NCI-H146 treated with DMSO at 0.1 percent for 48 hours (cell line): Measurements from ENCODE around the gene TEPSIN.

Source experiments
- DNase-seq: peaks from one replicate; lab custom pipeline; 2025; ENCODE audit not compliant: unreplicated experiment; lab: John Stamatoyannopoulos, UW

The TEPSIN gene

DNA sequence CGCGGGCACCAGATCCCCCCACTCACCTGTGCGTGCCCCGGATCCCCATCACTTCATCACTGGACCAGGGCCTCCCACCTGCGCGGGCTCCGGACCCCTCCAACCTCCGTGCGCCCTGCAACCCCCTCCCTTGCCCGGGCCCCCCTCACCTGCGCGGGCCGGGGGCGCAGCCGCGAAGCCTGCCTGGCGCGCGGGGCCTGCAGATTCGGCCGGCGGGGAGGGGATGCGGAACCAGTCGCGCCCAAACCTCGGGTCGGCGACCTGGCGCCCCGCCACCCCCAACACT, 16.3 kb downstream of the TEPSIN start:
- DNase-seq = no peak

DNA sequence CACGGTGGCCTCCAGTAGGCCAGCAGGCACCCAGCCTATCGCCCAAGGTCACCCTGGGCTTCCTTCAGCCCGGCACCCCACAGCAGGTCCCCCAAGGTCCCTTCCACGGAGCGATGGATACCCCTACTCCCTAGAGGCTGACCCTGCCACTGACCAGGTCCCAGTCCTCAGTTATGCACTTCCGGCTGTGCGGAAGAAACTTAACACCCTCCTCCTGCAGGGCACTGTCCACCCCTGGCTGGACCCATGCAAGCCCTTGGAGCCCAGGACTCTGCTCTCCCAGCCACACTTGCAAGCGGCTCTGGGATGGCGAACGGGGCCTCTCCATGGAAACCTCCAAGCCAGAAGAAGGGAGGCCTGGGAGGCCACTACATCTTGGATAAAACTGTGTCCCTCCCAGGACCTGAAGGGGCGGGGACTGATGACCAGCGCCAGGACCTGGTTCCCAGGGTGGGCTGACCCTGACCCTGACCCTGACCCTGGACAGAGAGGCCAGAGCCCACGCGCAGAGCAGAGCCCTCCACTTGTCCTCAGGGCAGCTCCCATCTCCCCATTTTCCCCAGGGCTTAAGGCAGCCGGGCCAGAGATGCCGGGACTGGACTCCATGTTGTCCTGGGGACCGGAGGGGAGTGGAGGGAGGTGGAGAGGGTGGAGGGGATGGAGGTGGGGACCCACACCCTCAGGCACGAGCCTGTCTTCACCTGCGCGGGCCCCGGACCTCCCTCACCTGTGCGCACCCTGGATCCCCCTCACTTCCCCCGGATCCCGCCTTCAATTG, 16.8 kb downstream of the TEPSIN start:
- DNase-seq = no peak

DNA sequence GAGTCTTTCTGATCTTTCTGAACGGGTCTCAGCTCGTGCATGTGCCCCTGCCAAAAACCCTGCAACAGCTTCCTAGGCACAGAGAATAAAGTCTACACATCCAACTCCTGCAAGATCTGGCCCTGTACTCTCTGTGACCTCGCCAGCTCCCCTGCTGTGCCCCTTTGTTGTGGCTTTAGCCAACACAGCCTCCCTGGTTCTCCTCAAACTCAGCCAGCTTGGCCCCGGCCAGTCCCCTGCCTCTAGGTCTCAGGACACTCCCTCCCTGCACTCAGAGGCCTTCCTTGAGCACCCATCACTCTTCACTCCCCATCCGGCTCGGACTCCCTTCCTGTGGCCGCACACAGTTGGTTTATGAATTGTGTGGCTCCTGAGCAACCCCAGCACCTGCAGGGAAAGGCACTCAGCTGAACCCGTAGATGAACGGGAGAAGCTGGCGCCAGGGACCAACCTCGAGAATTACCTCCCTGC, 17.4 kb downstream of the TEPSIN start:
- no peak for DNase-seq

DNA sequence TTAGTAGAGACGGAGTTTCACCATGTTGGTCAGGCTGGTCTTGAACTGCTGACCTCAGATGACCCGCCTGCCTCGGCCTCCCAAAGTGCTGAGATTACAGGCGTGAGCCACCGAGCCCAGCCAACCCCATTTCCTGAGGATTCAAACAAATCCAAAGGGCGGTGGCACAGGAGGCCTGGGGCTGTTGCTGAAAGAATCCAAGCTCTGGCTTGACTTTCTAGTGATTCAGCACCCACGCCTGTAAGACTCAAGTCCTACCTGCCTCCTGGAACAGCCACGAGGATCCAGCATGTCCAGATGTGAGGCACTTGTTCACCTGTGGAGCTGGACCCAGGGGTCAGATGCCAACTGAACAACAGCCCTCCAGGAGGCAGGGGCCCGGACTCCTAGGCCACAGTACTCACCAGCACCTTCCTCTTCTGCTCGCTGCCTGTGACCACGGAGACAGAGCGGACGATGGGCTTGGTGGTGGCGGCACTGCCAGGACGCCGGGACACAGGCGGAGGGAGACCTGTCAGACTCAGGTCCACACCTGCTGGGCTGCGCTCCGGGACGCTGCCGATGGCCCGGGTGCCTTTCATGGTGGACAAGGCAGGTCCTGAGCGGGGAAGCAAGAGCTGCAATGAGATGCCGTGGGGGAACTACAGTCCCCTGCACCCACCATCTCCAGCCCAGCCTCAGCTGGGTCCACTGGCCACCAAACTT, 19.2 kb downstream of the TEPSIN start:
- no peak for DNase-seq

DNA sequence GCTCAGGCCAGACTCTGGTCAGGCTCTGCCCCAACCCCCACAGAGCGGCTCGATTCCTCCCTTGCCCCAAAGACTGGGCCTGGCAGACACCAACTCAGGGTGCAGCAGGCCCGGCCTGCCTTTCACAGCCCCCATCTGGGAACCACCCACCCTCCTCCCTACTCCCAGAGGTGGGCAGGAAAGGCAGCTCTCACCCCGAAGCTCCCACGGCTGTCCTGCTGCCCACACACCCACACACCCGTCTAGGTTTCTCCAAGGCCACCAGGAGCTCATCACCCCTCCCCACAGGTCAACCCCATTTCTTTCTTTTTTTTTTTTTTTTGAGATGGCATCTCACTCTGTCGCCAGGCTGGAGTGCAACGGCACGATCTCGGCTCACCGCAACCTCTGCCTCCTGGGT, 19.9 kb downstream of the TEPSIN start:
- DNase-seq = no peak

DNA sequence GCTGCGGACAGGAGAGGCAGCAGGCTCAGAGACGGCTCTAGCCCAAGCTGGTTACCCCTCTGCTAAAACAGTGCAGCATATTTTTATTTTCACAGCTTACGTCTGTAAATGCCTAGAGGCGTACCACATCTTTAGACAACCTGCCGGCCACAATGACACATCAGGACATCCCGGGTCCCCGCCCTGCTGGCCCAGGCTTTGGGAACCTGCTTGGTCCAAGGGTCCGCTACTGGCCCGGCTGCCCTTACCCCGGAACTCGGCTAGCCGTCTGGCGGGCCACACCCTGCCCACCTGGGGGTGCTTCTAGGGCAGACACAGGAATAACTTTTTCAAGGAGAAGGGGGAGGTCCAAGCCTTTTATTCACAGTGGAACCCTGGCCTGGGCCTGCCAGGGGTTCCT, 20.4 kb downstream of the TEPSIN start:
- no peak for DNase-seq

DNA sequence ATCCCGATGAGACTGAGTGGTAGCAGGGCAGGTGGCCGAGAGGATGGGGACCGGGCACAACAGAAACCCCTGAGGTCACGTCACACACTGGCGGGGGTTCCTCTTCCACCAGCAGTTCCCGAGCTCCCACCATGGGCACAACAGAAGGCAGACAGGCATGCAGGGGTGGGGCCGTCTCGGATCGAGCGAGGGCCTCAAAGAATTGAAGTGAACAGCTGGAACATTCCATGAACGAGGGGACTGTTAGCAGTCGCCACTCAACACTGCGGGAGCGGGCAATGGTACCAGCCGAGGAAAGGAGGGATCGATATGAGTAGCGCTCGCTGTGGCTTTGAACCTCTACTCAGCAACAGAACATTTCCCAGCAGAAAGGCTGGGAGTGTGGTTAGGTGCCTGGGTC, 21.4 kb downstream of the TEPSIN start:
- DNase-seq = no peak

DNA sequence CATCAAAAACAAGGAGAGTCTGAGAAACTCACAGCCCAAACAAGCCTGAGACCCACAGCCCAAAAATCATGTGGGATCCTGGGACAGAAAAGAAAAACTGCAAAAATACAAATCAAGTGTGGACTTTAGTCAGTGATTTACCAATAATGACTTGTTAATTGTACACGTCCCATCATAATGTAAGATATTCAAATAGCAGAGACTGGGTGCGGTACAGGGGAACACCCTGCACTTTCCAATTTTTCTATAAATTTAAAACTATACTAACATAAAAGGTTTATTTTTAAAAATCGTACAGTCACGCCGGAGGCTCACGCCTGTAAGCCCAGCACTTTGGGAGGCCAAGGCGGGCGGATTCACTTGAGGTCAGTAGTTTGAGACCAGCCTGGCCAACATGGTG, 24.9 kb downstream of the TEPSIN start:
- no peak for DNase-seq

DNA sequence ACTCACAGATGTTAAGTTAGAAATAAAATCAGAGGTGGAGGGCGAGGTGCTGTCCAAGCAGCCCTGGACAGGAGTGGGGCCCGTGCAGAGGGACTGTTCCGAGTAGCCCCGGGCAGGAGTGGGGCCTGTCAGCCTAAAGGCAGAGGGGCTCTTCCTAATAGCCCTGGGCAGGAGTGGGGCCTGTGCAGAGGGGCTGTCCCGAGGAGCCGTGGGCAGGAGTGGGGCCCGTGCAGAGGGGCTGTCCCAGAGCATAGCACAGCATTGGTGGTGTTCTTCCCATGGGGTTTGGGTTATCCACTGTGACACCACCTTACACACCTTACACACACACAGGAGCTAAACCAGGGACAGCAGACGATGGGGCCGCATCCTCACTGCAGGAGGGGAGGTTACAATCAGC, 26.5 kb downstream of the TEPSIN start:
- DNase-seq = no peak

DNA sequence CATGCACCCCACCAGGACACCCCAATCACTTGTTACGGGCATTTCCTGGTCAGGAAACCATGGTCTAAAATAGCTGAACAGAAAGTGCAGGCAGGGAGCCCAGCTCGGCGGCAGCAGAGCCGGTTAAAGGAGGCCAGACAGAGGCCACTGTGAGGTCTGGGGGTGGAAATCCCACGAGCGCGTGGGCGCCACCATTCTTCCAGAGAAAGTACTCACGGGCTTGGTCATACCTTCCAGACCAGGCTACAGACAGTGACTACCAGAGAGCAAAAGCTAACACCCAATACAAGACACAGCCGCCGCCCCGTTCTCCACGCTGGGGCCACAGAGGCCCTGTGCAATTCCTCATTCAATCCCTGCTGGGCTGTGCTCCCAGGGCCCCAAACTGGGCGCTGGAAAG, 28.0 kb downstream of the TEPSIN start:
- DNase-seq = no peak

DNA sequence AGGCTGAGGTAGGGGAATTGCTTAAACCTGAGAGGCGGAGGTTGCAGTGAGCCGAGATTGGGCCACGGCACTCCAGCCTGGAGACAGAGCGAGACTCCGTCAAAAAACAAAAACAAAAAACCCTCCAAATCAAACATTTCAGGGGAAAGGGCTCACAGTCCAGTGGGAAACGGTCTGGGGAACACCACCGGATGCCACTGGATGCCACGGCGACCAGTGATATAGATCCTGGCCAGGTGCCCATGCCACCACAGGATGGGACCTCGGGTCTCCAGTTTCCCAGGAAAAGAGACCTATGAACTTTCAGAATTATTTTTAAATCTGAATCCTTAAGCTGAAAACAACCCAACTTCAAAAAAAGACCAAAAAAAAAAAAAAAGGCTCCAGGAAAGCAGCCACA, 28.4 kb downstream of the TEPSIN start:
- no peak for DNase-seq

DNA sequence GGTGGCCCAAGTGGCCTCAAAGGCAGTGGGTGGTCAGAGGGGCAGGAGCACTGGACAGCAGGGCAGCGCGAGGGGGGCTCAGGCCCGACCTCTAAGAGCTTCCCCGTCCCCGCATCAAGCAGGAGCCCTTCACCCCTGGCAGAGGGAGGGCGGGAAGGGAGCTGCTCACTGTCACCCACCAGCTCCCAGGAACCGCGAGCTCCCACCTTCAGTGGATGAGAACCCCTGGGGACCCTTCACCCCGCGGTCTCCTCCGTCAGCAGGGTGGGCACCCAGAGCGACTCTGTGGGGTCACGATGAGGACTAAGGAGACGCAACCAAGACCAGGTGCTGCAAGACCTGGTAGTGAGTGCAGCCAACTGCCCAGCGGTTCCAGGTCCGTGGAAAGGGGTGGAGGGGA, 29.7 kb downstream of the TEPSIN start:
- no peak for DNase-seq

DNA sequence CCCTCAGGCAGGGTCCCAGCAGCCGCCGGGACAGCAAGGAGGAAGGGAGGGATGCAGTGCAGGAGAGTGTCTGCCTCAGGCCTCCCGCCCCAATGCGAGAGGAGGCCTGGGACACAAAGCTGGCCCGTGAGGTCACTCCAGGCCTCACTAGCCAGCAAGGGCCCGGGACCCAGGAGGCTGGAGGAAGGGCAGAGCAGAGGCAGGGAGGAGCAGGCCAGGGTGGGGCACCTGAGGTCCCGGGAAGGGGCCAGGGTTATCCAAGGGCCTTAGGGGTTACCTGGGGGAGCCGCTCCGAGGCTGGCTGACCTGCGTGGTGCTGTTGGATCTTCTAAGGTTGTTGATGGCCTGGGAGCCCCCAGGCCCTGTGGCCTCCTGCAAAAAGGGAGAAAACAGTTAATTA, 30.2 kb downstream of the TEPSIN start:
- no peak for DNase-seq

DNA sequence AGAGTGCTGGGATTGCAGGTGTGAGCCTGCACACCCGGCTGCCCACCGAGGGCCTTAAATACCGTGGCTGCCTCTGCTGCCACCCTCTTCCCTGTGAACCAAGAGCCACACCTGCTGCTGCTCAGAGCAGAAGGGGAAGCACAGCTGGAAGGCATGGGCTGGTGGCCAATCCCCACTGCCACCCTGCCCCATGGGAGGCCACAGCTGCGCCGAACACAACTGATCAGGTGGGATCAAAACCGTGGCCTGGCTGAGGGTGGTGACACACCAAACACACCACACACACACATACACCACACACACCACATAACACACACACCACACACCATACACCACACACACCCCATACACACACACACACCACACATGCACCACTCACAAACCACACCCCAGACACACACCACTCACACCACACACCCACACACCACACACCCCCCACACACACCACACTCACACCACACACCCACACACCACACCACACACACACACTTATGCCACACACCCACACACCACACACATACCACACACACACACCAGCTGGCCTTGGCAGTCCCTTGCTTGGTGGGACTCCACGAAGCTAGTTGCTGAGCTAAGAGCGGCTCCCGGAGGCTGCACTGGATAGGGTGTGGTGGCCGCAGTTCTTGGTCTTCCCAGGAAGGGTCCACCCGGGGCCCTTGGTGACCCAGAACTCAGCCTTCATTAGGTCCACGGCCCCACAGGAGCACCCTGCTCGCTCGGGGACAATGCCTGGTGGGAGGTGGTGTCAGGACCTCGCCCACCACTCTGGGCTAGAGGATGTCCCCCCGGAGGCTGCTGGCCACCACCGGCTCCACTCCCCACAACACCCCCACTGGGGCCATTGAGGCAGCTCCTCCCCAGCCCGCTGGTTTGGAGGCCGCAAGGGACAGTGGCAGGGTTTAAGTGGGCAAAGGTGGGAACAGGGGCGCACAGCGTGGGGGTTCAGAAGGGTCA, 31.0 kb downstream of the TEPSIN start:
- DNase-seq = no peak

DNA sequence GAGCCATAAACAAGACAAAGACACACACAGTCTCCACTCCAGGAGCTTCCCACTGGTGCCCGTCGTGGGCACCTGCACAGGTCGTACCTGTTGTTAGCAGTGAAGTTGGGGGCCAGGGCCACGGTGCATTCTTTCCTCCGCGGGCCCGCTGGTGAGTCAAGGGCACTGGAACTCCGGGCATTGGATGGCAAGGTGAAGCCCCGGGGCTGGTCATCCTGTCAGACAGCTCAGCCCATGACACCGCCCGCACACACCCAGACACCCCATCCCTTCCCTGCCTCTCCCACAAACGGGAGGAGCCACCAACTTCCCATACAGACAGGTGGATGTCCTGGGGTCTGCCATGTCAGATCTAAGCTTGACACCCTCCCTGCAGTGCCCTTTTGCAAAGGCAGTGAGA, 32.2 kb downstream of the TEPSIN start:
- DNase-seq = no peak

DNA sequence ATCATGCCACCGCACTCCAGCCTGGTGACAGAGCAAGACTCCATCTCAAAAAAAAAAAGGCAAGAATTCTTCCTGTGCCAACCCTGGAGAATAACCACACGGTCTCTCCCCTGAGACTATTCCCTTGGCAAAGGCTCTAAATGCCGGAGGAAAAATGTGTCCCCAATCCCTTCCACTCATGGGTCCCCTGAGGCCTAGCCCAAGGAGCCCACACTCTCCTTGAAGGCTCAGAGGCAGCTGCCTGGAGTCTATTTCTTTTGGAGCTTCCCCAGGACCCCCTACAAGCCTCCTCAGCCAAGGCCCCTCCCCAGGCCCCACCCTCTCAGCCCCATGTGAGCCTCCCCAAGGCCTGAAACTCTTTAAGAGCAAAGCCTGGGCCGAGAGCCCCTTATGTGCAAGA, 32.7 kb downstream of the TEPSIN start:
- no peak for DNase-seq

DNA sequence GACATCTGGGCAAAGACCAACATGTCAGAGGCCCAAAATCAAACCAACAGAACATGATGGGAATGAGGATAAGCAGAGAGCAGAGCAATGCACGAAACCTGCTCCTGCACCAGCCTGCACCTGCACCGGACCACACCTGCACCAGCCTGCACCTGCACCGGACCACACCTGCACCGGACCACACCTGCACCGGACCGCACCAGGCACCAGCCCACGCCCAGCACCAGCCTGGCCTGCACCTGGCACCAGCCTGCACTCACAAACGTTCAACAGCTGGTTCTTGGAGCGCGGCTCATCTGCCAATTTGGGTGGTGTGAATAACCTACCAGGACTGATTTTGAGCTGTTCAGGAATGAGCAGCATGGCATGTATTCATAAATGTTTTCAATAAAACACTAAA, 34.3 kb downstream of the TEPSIN start:
- no peak for DNase-seq

DNA sequence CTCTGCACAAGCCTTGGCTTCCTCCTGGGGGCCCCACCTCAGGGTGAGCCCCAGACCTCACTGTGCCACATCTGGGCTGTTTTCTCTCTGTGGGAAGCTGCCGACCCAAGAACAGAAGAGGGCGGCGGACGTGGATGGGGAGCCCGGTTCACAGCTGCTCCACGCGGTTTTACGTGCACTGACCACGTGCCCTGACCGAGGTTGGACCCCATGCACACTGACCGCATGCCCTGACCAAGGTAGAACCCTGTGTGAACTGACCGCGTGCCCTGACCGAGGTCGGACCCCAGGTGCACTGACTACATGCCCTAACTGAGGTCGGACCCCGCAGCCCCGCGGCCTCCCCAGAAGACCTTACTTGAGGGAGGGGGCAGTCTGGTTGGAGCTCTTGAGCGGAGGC, 35.7 kb downstream of the TEPSIN start:
- no peak for DNase-seq

DNA sequence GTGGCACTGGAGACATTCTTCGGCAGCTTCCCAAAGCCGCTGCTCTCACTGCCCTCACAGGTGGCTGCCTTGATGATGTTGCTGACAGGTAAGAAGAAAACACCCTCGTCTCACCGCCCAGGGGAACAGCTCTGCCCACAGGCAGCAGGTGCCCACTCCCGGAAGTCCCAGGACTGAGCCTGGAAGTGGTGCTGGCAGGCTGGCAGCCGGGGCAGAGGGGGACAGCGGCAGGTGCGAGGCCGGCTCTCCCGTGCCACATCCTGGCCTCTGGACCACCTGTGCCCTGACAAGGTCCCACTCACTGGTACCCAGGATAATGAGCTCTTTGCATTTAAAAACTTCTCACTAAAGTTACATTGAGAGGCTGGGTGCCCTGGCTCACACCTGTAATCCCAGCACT, 36.5 kb downstream of the TEPSIN start:
- no peak for DNase-seq

DNA sequence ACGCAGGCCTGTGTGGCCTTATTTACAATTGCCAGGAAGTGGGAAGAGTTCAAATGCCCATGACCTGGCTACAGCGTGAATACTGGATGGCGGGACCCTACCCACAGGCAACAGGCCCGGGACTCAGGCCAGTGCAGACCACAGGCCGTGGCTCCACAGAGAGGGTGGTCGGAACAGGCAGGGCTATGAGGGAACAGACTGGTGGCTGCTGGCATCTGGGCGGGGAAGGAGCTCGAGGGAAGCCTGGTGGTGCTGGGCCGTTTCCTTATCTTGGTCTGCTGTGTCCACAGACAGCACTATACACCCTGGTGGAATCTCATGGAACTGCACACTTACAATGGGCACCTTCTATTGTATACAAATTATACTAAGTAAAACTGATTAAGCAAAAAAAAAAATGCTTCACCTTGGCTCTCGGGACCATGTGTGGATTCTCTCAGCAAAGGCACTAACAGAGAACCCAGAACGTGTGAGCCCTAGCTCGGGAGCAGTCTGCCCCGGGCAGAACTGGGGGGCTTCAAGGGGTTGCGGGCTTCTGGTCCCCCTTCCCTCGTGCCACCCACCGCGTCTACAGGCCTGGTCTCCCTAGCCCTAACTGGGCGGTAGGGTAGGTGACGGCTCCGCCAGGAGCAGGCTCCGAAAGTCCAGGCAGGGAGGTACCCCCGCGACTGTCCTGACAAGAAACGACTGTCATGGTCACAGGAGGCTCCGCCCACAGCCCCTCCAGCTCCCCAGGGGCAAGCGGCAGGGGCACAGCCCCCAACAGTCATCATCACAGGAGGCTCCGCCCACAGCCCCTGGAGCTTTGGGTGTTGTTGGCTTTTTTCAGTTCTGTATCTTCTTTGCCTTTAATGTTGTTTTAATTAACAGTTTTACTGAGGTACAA, 37.9 kb downstream of the TEPSIN start:
- DNase-seq = peak; percentile 2

DNA sequence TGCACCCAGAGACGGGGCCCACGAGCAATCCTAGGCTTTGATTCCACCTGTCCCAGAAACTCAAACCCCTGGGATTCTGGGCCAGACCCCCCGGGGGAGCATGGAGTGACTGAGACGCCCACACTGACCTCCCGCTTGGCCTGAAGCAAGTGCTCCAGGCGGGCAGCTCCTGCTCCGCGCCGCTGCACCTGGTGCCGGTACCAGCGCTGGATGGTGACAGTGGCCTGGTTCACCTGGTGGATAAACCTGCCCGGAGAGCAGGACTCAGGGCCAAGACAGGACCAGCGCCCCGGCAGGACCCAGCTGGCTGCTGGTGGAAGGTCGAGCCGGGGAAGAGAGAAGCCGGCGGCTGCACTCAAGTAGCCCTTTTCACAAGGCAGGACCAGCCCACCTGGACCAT, 38.7 kb downstream of the TEPSIN start:
- DNase-seq = no peak
